ENCODE data around the gene MTR.
"Not testable (repeated sequence)": the region's sequence is repeated elsewhere in the genome, so short reads cannot be mapped to it uniquely, and the experiment has no call there.

MTR gene

DNA sequence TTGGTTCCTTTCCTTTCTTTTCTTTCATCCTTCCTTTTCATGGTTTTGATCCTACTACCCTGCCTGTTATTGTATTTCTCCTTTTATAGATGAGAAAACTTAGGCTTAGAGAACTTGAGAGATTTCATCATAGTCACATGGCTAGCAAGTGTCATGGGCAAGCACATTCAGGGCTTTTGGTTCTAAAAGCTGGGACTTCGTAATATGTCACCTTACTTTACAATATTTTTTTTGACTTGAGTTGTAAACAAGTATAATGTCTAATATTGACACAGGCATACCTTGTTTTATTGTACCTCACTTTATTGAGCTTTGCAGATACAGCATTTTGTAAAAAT, 70.7 kb downstream of the MTR start:
- DNase-seq: no peak

DNA sequence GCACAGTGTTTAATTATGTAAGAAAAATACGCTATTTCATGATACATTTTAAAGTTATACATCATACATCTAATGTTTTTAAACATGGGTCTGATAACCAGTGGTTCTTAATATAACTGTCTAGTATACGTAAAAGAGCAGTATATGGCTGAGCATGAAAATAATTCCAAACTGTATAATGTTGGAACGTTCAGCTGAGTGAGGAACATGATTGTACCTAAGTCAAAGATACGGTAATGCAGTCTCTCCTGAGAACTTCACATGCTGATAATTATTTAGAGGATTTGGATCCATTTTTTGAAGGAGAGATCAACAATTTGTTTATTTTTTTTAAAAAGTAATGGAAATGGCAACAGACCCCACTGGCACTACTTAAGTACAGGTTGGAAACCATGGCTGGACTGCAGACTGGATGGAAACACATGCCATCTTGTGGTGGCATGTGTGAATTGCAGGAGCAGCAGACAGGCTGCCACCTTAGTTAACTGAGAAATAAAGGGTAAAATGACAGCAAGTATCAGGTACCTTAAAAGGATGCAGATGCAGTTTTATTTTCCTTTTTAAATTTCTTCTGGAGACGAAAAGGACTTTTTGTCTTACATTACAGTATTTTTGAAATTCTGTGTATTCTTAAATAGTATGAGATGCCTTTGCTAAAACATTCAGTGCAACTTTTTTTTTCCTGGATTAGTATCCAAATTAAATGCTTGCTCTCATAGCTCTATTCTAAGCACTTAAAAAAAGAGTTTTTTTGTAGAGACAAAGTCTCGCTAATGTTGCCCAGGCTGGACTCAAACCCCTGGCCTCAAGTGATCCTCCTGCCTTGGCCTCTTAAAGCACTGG, 73.8 kb downstream of the MTR start:
- peak; percentile 24 for DNase-seq

DNA sequence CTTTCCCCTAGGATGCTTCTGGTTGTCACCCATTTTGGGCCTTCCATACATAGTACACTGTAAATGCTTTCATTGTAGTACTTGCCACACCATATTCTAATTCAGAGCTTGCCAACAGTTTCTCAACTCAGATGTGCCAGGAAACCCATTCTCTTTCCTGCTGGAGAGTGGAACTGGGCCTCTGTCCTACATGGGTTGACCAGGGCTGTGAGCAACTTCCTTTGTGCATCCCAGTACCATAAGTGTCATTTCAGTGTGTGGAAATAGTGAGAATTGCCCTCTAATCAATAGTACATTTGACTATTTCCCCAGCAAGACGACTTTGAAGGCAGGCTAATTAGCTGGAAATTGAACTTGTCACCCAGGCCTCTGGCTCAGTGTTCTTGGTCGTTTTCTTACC, 74.8 kb downstream of the MTR start:
- no peak for DNase-seq

DNA sequence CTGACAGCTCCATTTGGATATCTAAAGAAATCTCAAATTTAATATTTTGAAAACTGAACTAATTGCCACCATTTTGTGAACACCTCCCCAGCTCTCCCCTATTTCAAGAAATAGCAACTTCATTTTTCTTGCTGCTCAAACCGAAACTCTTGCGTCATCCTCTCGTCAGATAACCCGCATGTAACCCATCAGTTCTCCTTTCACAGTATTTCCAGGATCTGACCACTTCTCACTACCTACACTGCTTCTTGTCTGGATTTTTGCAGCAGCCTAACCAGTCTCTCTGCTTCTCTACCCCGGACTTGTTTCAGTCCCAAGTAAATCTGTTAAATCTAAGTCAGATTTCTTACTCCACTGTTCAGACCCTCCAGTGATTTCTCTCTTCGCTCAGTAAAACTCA, 75.6 kb downstream of the MTR start:
- DNase-seq: no peak

DNA sequence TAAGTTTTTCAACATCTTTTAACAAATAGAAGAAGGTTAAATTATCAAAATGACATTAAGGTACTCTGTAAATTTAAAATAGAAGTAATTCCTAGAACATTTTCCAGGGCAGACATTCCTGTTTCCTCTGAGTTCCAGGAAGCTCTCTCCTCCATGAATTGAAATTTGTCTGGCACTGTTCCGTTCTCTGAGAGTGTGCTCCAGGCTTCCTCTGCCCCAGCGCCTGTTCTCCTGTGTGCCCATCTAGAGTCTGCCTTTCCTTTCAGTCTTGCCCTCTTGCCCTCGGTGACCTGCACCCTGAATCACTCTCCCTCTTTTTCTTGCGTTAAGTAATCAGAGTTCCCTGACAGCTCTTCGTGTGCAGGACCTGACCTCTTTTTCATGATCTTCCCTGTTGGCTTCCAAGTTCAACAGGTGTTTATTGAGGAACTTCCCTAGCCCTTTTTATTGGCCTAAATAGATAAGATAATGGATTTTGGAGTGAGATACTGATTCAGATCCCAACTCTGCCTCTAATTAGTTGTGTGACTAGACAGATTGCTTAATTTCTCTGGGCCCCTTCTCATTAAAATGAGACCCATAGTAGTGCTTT, 77.1 kb downstream of the MTR start:
- no peak for DNase-seq

DNA sequence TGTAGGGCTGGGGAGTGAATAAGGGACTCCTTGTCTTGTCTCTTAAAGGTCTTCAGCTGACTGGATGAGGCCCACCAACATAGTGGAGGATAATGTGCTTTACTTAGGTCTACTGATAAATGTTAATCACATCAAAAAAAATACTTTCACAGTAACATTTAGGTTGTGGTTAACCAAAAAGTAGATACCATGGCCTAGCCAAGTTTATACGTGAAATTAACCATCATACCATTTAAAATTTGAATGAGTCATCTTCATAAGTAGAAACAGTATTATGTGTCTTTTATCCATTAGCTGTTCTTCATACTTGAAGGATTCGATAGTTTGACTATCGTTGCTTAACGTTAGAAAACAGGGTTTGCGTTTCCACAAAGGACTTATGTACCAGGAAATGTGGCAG, 80.9 kb downstream of the MTR start:
- DNase-seq: no peak

DNA sequence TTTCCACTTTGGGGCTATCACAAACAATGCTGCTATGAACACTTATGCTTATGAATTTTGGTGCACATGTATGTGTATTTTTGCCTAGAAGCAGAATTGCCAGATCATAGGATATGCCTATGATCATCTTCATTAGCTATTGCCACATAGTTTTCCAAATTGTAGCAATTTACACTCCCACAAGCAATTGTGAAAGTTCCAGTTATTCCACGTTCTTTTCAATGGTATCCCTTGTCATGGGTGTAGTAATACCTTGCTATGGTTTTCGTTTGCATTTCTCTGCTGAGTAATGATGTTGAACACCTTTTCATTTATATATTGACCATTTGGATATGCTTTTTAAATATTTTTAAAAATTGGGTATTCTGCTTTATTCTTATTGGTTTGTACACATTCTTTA, 82.6 kb downstream of the MTR start:
- no peak for DNase-seq

DNA sequence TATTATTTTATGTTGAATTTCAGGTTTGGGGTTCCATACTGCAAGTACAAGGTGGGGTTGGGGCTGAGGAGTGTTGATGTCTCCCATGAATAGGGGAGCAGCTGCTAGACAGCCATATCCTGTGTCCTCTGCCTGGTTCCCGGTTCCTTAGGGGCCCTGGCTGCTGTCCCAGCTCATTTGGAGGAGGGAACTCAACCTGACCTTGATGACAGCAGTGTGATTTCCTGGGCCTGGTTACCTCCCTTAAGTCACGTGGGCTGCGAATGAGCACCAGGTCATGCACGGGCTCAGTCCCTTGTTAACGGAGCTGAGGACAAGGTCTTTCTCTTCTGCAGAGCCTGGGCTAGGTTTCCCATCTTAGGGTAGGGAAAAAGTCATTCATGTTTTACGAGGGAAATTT, 85.1 kb downstream of the MTR start:
- DNase-seq: no peak

DNA sequence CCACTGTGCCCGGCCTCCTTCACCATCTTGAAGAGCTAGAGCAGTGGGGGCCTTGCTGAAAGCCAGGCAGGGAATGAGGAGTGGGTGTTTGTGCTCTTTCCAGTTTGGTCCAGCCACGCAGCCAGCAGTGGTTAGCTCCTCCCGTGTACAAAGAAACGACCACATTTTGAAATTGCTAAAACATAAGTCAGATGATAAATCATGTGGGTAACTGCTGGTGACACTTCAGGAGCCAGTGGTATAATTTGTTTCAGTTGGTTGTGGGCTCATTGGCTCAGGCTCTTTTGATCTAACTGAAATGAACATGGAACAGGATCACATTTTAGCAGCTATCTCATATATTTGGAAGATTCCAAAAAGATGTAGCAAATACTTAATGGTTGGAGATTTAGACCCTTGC, 87.6 kb downstream of the MTR start:
- DNase-seq: no peak

DNA sequence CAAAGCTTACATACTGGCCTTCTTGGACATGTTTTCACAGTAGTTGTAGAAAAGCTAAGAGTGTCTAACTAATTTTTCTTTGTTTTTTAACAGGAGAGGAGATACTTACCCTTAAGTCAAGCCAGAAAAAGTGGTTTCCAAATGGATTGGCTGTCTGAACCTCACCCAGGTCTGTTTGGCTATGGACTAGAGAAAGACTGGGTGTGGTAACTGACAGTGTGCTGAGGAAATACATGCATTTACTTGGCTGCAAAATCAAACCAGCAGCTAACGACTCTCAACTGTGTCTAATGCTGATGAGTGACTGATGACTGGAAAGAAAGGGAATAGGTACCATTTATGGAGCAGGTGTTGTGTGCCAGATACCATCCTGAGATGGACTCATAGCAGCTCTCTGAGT, 91.1 kb downstream of the MTR start:
- DNase-seq: no peak

DNA sequence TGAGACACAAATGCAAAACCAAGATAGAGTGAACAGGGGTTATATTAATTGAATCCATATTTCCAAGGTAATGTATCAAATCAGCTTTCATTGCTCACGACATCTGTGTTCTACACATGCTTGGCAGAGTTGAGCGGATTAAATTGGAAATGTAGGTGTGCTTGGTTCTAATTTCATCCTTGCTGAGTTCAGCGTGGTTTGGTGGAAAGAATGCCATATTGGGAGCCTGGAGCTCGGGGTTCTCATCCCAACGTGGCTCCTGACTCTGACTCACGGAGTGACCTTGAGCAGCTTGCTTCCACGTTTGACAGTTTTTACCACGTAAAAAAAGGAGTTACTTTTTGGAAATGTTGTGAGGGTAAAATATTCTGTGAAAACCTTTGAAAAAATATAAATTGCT, 92.0 kb downstream of the MTR start:
- no peak for DNase-seq

DNA sequence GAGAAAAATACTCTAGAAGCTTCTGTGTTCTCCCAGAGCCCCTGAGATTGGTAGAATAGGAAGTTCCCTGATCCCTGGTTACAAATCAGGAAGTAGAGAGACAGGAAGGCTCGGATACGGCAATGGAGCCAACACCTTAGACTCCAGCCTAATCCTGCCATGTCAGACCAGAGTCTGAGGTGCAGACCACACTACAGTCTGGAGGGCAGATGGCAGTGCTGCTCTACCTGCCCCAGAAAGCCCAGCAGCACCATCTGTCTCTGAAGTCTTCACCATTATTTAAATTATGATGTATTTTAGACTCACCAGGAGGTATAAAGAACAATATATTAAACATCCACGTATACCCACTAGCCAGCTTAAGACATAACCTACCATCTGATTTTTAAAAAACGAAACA, 93.0 kb downstream of the MTR start:
- no peak for DNase-seq

DNA sequence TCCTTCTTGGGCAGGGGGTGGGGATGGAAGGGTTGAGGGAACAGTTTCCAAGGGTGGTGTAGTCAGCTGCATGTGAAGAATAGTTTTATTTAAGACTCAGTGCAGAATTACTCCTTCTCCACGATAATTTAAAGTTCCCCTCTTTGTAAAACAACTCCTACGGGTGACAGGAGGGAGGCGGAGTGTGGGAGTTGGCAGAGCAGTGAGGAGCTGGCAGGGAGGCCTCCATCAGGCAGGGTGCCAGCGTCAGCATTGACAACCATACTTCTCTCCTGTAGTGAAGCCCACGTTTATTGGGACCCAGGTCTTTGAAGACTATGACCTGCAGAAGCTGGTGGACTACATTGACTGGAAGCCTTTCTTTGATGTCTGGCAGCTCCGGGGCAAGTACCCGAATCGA, 93.8 kb downstream of the MTR start:
- no peak for DNase-seq

DNA sequence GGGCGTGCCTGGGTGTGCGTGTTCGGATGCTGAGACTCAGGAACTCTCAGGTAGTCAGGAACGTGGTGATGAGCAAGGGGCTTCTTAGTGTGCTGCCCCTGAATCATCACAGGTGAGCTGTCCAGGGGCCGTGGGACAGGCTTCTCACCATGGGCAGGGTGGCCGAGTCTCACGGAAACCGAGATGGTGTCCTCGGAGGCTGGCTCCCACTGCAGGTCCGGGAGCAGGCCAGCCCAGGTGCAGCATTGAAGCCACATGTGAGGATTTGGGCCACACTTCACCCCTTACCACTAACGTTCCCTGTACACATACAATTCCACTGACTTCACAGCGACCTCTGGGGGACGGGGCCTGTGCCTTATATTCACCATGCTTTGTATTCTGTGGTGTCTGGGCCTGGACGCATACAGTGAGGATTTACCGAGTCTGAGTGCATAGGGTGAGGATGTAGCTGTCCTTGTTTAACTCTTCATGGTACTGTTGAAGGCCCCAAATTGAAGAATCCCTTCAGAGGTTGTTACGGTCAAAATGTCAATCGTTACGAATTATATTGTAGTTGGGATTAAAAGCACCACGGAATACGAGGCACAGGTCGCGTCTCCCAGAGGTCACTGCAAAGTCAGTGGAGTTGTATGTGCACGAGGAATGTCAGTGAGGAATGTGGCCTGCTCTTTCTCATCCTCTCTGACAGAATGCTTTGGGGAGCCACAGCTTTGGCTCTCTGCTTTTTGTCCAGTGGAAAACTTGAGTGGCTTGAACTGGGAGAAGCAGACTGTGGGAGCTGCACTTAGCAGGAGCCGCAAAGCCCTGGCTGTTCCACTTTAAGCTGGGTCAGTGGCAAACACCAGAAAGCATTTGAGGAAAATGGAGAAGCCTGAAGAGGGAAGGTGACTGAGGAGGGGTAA, 95.3 kb downstream of the MTR start:
- no peak for DNase-seq

DNA sequence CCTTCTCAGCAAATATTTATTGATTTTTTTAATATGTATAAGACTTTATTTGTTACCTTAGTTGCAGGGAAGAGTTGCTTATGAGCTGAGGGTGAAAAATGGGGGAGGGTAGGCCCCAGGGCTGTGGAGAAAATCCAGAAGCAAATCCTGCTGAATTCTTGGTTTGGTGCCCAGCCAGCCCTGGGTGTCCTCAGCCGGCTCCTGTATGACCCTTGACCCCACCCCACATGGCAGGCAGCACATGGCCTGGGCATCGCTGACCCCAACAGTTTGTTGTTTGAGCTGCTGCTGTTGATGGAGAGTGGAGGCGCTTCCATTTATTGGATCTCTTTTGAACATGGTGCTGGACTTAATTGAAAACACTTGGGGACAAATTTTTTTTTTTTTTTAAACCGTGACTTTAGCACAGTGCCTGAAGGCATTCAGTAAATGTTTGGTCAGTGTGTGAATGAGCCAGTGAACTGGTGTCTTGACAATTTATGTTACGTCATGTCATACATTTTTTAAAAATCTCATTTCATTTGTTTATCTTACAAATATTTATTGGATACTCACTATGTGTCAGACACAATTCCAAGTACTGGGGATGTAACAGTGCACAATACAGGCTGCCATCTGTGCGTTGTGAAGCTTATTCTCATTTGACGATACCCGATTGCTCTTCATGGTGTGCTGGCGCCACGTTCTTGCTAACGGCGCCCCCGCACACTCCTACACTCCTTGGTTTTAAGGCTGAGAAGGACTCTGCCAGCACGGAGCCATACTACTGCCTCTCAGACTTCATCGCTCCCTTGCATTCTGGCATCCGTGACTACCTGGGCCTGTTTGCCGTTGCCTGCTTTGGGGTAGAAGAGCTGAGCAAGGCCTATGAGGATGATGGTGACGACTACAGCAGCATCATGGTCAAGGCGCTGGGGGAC, 98.8 kb downstream of the MTR start:
- DNase-seq: no peak

DNA sequence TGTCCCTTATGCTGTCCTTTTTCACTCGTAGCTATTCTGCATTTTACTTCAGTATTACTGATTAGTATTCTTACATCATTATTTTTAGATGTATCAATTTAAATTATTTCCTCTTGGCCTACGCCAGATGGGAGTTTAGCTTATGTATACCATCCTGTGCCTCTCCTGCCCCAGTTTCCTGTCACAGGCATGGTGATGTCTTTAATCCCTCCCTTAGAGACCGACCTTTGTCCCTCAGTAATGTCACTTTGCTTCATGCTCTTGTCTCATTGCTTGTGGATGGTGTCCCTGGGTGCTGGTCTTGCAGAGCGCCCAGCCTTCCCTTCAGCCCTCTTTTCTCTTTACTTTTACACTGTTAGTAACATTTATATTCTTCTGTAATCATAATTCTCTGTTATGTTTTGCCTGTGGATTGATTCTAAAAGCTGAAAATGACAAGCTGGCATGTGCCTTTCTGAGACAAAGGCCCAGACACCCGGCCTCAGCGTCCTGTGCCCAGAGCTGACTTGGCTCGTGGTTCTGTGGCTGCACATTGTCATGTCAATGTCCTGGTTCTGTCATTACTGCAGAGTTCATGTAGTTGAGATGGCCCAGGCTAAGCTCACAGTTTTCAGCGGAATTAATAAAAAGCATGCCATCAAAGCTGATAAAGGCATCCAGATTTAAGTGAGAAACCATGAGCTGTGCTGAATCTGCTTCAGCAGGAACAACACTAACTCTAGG, 100.7 kb downstream of the MTR start:
- DNase-seq: no peak

DNA sequence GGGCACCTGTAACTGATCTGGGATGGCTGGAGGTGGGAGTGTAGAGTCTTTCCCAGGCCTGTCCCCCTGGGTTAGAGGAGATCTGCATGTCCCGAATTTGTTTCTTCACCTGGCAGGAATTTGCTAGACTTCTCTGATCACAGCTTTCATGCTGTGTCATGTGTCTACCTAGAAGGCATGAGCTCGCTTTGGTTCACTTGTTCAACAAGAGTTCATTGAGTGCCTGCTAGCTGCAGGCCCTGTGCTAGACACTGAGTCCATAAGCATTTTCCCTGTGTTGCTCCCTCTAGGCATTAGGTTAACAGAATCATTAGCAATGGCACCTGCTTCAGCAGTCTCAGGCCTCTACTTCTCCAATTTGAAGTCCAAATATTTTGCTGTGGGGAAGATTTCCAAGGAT, 101.6 kb downstream of the MTR start:
- no peak for DNase-seq

DNA sequence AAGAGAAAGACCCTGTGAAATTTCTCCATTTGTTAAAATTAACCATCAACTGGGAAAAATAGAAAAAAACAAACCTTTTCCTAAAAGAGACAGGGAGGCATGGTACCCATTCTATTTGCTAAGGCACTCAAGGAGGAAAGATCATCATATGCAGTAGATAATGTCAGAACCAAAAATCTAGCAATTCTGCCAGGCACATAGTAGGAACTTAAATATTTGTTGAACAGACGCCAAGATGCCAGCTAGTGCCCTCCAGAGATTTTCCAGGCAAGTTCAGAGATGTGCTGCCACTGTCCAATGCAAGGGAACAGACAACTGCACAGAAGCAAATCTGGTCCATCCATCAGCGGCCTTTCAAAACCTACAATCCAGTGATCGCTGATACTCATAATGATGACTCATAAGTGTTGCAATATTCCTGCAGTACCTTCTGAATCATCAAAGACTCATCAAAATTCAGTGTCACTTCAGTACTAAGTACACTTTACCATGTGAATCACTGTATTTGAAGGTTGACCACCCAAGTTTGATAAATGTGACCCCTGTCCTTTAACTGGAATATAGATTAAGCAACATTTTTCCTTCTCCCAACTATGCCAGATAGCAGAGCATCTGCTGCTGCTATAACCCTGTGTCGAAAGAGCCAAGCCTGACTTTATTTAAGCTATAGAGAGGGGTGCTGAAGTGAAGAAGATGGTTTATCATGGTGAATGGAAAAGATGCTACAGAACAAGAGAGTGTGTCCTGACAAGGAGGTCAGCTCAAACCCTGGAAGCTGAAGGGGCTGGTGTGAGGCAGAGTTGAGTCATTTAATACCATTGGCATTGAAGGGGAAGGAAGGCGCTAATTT, 110.0 kb downstream of the MTR start:
- no peak for DNase-seq

DNA sequence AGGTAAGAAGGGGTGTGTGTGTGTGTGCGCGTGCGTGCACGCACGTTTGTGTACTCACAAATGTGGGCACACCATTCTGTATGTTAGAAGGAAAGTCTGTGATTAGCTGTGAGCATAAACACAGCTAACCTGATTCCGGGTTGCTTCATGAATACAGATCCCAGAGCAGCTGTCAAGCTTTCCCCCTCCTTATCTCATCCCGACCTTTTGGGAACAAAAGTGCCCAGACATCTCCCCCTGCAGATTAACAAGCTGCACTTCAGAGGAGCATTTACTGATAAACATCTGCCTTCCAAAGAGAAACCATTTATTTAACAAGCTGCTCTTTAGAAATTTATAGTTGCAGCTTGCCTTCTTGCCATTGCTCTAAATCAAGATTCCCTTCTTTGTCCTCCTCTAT, 112.1 kb downstream of the MTR start:
- peak; percentile 2 for DNase-seq

DNA sequence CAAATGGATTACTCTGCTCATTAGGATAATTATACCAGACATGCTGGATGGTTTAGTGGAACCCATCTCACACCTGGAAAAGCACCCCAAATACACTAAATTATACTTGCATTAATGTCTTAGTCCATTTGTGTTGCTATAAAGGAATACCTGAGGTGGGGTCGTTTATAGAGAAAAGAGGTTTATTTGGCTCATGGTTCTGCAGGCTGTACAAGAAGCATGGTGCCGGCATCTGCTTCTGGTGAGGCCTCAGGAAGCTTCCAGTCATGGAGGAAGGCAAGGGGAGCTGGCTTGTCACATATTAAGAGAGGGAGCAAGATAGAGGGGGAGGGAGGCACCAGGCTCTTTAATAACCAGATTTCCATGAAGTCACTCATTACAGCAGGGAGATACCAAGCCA, 113.6 kb downstream of the MTR start:
- no peak for DNase-seq

DNA sequence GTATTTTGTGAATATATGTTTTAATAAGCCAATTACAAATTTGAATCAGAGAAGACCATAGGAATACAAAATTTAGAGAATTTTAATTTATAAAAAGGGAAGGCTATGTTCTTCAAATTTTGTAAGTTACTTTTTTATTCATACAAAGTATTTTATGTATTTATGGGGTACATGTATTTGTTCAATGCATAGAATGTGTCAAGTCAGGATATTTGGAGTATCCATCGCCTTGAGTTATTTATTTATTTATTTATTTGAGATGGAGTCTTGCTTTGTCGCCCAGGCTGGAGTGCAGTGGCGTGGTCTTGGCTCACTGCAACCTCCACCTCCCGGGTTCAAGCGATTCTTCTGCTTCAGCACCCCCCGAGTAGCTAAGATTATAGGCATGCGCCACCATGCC, 116.0 kb downstream of the MTR start:
- not testable (repeated sequence) for DNase-seq
